Measurements from ENCODE around the gene PLSCR1. TPM values are rescaled to one million over a fixed set of nuclear protein-coding genes. Genes with fewer than 3 reads are reported as not detected.

Gene PLSCR1
- total RNA-seq, result 100 to 1,000 TPM in 1 of 2 donors, 10 to 100 TPM in 1; 41.0 to 103 TPM

GRCh38 chr3:146544002-146544928 is at the start of gene PLSCR1:
Gene PLSCR1 (minus strand): TSS chr3:146544607. CDS start chr3:146536552, 8,055 bp downstream.
- peak; percentile 82 to 88 for ATAC-seq
- H3K9me3 Mint-ChIP-seq, result no peaks in the 10 kb centered on the region
- H3K36me3 Mint-ChIP-seq, result peaks cover 20 to 35% of the 10 kb centered on the region in 2 donors
- H3K27ac Mint-ChIP-seq, result peak within 1 kb of the TSS; percentile 96 to 98
- DNase-seq (ENCODE audit: low spot score in 2 of 2), result peak; percentile 77 to 86

- ATAC-seq, result no peak
- Mint-ChIP-seq H3K27ac (no peak overlapping the region), H3K36me3 (no peaks in the 10 kb centered on the region), H3K9me3 (no peaks in the 10 kb centered on the region)
- no peak for DNase-seq (ENCODE audit: low spot score in 2 of 2)
Observed at GRCh38 chr3:146593776-146594175, 49.4 kb upstream of the PLSCR1 start.

GRCh38 chr3:146590521-146590920 is 46.1 kb upstream of the PLSCR1 start:
- no peak for ATAC-seq
- no peaks in the 10 kb centered on the region for H3K36me3 Mint-ChIP-seq

GRCh38 chr3:146589899-146590508 is 45.6 kb upstream of the PLSCR1 start:
- DNase-seq (ENCODE audit: low spot score in 2 of 2) (no peak), ATAC-seq (no peak)
- Mint-ChIP-seq H3K9me3 (no peaks in the 10 kb centered on the region), H3K27ac (no peak overlapping the region), H3K36me3 (no peaks in the 10 kb centered on the region)

More at GRCh38 chr3:146590521-146590920, 46.1 kb upstream of the PLSCR1 start:
- H3K9me3 Mint-ChIP-seq, result no peaks in the 10 kb centered on the region
- no peak for DNase-seq (ENCODE audit: low spot score in 2 of 2)
- H3K27ac Mint-ChIP-seq, result no peak overlapping the region

GRCh38 chr3:146585156-146585555 is 40.7 kb upstream of the PLSCR1 start:
- DNase-seq (ENCODE audit: low spot score in 2 of 2) (no peak), ATAC-seq (no peak)
- peaks cover 0 to 6% of the 10 kb centered on the region in 2 donors for H3K9me3 Mint-ChIP-seq
- H3K27ac Mint-ChIP-seq, result no peak overlapping the region
- H3K36me3 Mint-ChIP-seq, result peaks cover 8 to 11% of the 10 kb centered on the region in 2 donors

- Mint-ChIP-seq H3K36me3 (peaks cover 8 to 11% of the 10 kb centered on the region in 2 donors), H3K27ac (peak overlapping the region in 1 of 2 donors; percentile 80), H3K9me3 (peaks cover 0 to 6% of the 10 kb centered on the region in 2 donors)
- DNase-seq (ENCODE audit: low spot score in 2 of 2), result no peak
- peak in 1 of 2 donors; percentile 68 for ATAC-seq
Observed at GRCh38 chr3:146581951-146582467, 37.6 kb upstream of the PLSCR1 start.

GRCh38 chr3:146581080-146581601 is 36.7 kb upstream of the PLSCR1 start:
- ATAC-seq (no peak), DNase-seq (ENCODE audit: low spot score in 2 of 2) (no peak)
- Mint-ChIP-seq H3K9me3 (peaks cover 0 to 6% of the 10 kb centered on the region in 2 donors), H3K27ac (peak overlapping the region in 1 of 2 donors; percentile 80), H3K36me3 (peaks cover 8 to 11% of the 10 kb centered on the region in 2 donors)

GRCh38 chr3:146577662-146578061 is 33.3 kb upstream of the PLSCR1 start:
- H3K36me3 Mint-ChIP-seq, result peaks cover 4 to 6% of the 10 kb centered on the region in 2 donors
- peaks cover 0 to under 1% of the 10 kb centered on the region in 2 donors for H3K9me3 Mint-ChIP-seq
- ATAC-seq (peak in 1 of 2 donors; percentile 57), DNase-seq (ENCODE audit: low spot score in 2 of 2) (no peak)
- no peak overlapping the region for H3K27ac Mint-ChIP-seq

GRCh38 chr3:146575636-146576035 is 31.2 kb upstream of the PLSCR1 start:
- H3K27ac Mint-ChIP-seq, result no peak overlapping the region
- ATAC-seq, result no peak
- no peaks in the 10 kb centered on the region for H3K9me3 Mint-ChIP-seq
- H3K36me3 Mint-ChIP-seq, result no peaks in the 10 kb centered on the region
- no peak for DNase-seq (ENCODE audit: low spot score in 2 of 2)

GRCh38 chr3:146574173-146574572 is 29.8 kb upstream of the PLSCR1 start:
- H3K9me3 Mint-ChIP-seq, result no peaks in the 10 kb centered on the region
- no peak for ATAC-seq
- no peak for DNase-seq (ENCODE audit: low spot score in 2 of 2)
- H3K27ac Mint-ChIP-seq, result no peak overlapping the region
- H3K36me3 Mint-ChIP-seq, result no peaks in the 10 kb centered on the region

GRCh38 chr3:146569314-146569713 is 24.9 kb upstream of the PLSCR1 start:
- no peak for DNase-seq (ENCODE audit: low spot score in 2 of 2)
- Mint-ChIP-seq H3K27ac (no peak overlapping the region), H3K9me3 (peaks cover 0 to 4% of the 10 kb centered on the region in 2 donors), H3K36me3 (no peaks in the 10 kb centered on the region)
- ATAC-seq, result no peak

- DNase-seq (ENCODE audit: low spot score in 2 of 2) (no peak), ATAC-seq (no peak)
- Mint-ChIP-seq H3K9me3 (peaks cover 0 to 9% of the 10 kb centered on the region in 2 donors), H3K27ac (peak overlapping the region in 1 of 2 donors; percentile 56), H3K36me3 (no peaks in the 10 kb centered on the region)
Observed at GRCh38 chr3:146566138-146566537, 21.7 kb upstream of the PLSCR1 start.

GRCh38 chr3:146561879-146562278 is 17.5 kb upstream of the PLSCR1 start:
- peaks cover 0 to 9% of the 10 kb centered on the region in 2 donors for H3K9me3 Mint-ChIP-seq
- DNase-seq (ENCODE audit: low spot score in 2 of 2), result no peak
- no peak for ATAC-seq
- no peaks in the 10 kb centered on the region for H3K36me3 Mint-ChIP-seq
- H3K27ac Mint-ChIP-seq, result no peak overlapping the region

- DNase-seq (ENCODE audit: low spot score in 2 of 2) (no peak), ATAC-seq (no peak)
- H3K36me3 Mint-ChIP-seq, result no peaks in the 10 kb centered on the region
- no peak overlapping the region for H3K27ac Mint-ChIP-seq
- peaks cover 0 to 9% of the 10 kb centered on the region in 2 donors for H3K9me3 Mint-ChIP-seq
Observed at GRCh38 chr3:146561463-146561862, 17.1 kb upstream of the PLSCR1 start.

GRCh38 chr3:146560678-146561077 is 16.3 kb upstream of the PLSCR1 start:
- Mint-ChIP-seq H3K9me3 (peaks cover 0 to 5% of the 10 kb centered on the region in 2 donors), H3K27ac (no peak overlapping the region), H3K36me3 (no peaks in the 10 kb centered on the region)
- ATAC-seq, result no peak
- DNase-seq (ENCODE audit: low spot score in 2 of 2), result no peak

- no peaks in the 10 kb centered on the region for H3K36me3 Mint-ChIP-seq
- DNase-seq (ENCODE audit: low spot score in 2 of 2) (no peak), ATAC-seq (no peak)
- H3K27ac Mint-ChIP-seq, result no peak overlapping the region
- peaks cover 0 to 5% of the 10 kb centered on the region in 2 donors for H3K9me3 Mint-ChIP-seq
Observed at GRCh38 chr3:146559388-146559787, 15.0 kb upstream of the PLSCR1 start.

- Mint-ChIP-seq H3K27ac (no peak overlapping the region), H3K9me3 (peaks cover 0 to 5% of the 10 kb centered on the region in 2 donors), H3K36me3 (no peaks in the 10 kb centered on the region)
- DNase-seq (ENCODE audit: low spot score in 2 of 2), result no peak
- ATAC-seq, result no peak
Observed at GRCh38 chr3:146558781-146559180, 14.4 kb upstream of the PLSCR1 start.
